ENCODE measurements around the gene TLE6.

Gene TLE6

GRCh38 chr19:2978772-2979171 is 1.4 kb downstream of the TLE6 start:
- peaks cover 13% of the 10 kb centered on the region for H3K27me3 ChIP-seq (ENCODE audit: insufficient read depth, low read length)
- H3K4ac ChIP-seq (ENCODE audit: low read depth, low read length), result no peak overlapping the region
- H2AK5ac ChIP-seq (ENCODE audit: low read length), result no peak overlapping the region
- no peak overlapping the region for H3K18ac ChIP-seq (ENCODE audit: low read length)
- DNase-seq, result peak in 1 of 2 donors; percentile 60
- H3K23ac ChIP-seq (ENCODE audit: low read length), result no peak overlapping the region
- no peak overlapping the region for H3K27ac ChIP-seq (ENCODE audit: low read depth, low read length)
- H3K4me3 ChIP-seq (ENCODE audit: low read depth, low read length), result no peak overlapping the region
- no peaks in the 10 kb centered on the region for H3K9me3 ChIP-seq (ENCODE audit: insufficient read depth, low read depth, low read length)
- no peaks in the 10 kb centered on the region for H3K79me1 ChIP-seq (ENCODE audit: low read length)
- no peak overlapping the region for H2BK120ac ChIP-seq (ENCODE audit: insufficient read depth, low read length, poor library complexity)
- no peak overlapping the region for H3K4me2 ChIP-seq (ENCODE audit: low read length)
- no CpG with 5 or more reads among the region's 9 CpGs for WGBS (ENCODE audit: extremely low coverage, insufficient coverage, insufficient read length)
- H4K8ac ChIP-seq (ENCODE audit: low read depth, low read length), result no peak overlapping the region
- peaks cover 8% of the 10 kb centered on the region in 2 experiments for H3K4me1 ChIP-seq (ENCODE audit: control insufficient read depth in 1 of 2, insufficient read depth in 2 of 2, low read length in 2 of 2)
- no peak overlapping the region for H3K14ac ChIP-seq (ENCODE audit: low read length)
- no peak overlapping the region for H2AFZ ChIP-seq (ENCODE audit: insufficient read depth, low read length, poor library complexity)
- no peak overlapping the region for H2BK12ac ChIP-seq (ENCODE audit: low read length)
- H2BK5ac ChIP-seq (ENCODE audit: low read depth, low read length, poor library complexity), result no peak overlapping the region
- no peak overlapping the region for H4K91ac ChIP-seq (ENCODE audit: low read depth, low read length)
- H3K36me3 ChIP-seq (ENCODE audit: control insufficient read depth in 1 of 2, insufficient read depth in 2 of 2, low read length in 2 of 2), result no peaks in the 10 kb centered on the region
- no peak overlapping the region for H3K9ac ChIP-seq (ENCODE audit: low read length)
- H3K79me2 ChIP-seq (ENCODE audit: control insufficient read depth, insufficient read depth, low read length, poor library complexity), result no peaks in the 10 kb centered on the region
- H4K12ac ChIP-seq (ENCODE audit: low read depth, low read length), result no peak overlapping the region

GRCh38 chr19:2981898-2982297 is 4.5 kb downstream of the TLE6 start:
- Histone ChIP-seq H4K8ac (ENCODE audit: low read depth, low read length) (no peak overlapping the region), H3K23ac (ENCODE audit: low read length) (no peak overlapping the region), H3K79me1 (ENCODE audit: low read length) (no peaks in the 10 kb centered on the region), H3K18ac (ENCODE audit: low read length) (no peak overlapping the region), H3K9me3 (ENCODE audit: insufficient read depth, low read depth, low read length) (no peaks in the 10 kb centered on the region), H3K27ac (ENCODE audit: low read depth, low read length) (no peak overlapping the region), H3K14ac (ENCODE audit: low read length) (no peak overlapping the region), H2AK5ac (ENCODE audit: low read length) (no peak overlapping the region), H3K4me3 (ENCODE audit: low read depth, low read length) (no peak overlapping the region), H4K12ac (ENCODE audit: low read depth, low read length) (no peak overlapping the region), H3K4me2 (ENCODE audit: low read length) (no peak overlapping the region), H3K36me3 (ENCODE audit: control insufficient read depth in 1 of 2, insufficient read depth in 2 of 2, low read length in 2 of 2) (no peaks in the 10 kb centered on the region), H2BK12ac (ENCODE audit: low read length) (no peak overlapping the region), H3K4me1 (ENCODE audit: control insufficient read depth in 1 of 2, insufficient read depth in 2 of 2, low read length in 2 of 2) (peaks cover 6 to 10% of the 10 kb centered on the region in 2 experiments), H3K4ac (ENCODE audit: low read depth, low read length) (no peak overlapping the region), H3K27me3 (ENCODE audit: insufficient read depth, low read length) (peaks cover 9% of the 10 kb centered on the region), H3K9ac (ENCODE audit: low read length) (no peak overlapping the region), H2BK5ac (ENCODE audit: low read depth, low read length, poor library complexity) (no peak overlapping the region), H2AFZ (ENCODE audit: insufficient read depth, low read length, poor library complexity) (no peak overlapping the region), H2BK120ac (ENCODE audit: insufficient read depth, low read length, poor library complexity) (no peak overlapping the region), H3K79me2 (ENCODE audit: control insufficient read depth, insufficient read depth, low read length, poor library complexity) (no peaks in the 10 kb centered on the region), H4K91ac (ENCODE audit: low read depth, low read length) (no peak overlapping the region)
- DNase-seq, result no peak
- WGBS (ENCODE audit: extremely low coverage, insufficient coverage, insufficient read length), result no CpG with 5 or more reads among the region's 5 CpGs

GRCh38 chr19:2982561-2982960 is 5.2 kb downstream of the TLE6 start:
- Histone ChIP-seq H3K27me3 (ENCODE audit: insufficient read depth, low read length) (peaks cover 11% of the 10 kb centered on the region), H4K12ac (ENCODE audit: low read depth, low read length) (no peak overlapping the region), H3K18ac (ENCODE audit: low read length) (no peak overlapping the region), H3K9me3 (ENCODE audit: insufficient read depth, low read depth, low read length) (no peaks in the 10 kb centered on the region), H2BK5ac (ENCODE audit: low read depth, low read length, poor library complexity) (no peak overlapping the region), H2BK120ac (ENCODE audit: insufficient read depth, low read length, poor library complexity) (no peak overlapping the region), H3K27ac (ENCODE audit: low read depth, low read length) (no peak overlapping the region), H3K14ac (ENCODE audit: low read length) (no peak overlapping the region), H3K36me3 (ENCODE audit: control insufficient read depth in 1 of 2, insufficient read depth in 2 of 2, low read length in 2 of 2) (no peaks in the 10 kb centered on the region), H4K8ac (ENCODE audit: low read depth, low read length) (no peak overlapping the region), H2AK5ac (ENCODE audit: low read length) (no peak overlapping the region), H3K4ac (ENCODE audit: low read depth, low read length) (no peak overlapping the region), H3K23ac (ENCODE audit: low read length) (no peak overlapping the region), H3K9ac (ENCODE audit: low read length) (no peak overlapping the region), H3K4me3 (ENCODE audit: low read depth, low read length) (no peak overlapping the region), H2AFZ (ENCODE audit: insufficient read depth, low read length, poor library complexity) (no peak overlapping the region), H3K79me2 (ENCODE audit: control insufficient read depth, insufficient read depth, low read length, poor library complexity) (no peaks in the 10 kb centered on the region), H4K91ac (ENCODE audit: low read depth, low read length) (no peak overlapping the region), H3K4me1 (ENCODE audit: control insufficient read depth in 1 of 2, insufficient read depth in 2 of 2, low read length in 2 of 2) (peaks cover 4 to 8% of the 10 kb centered on the region in 2 experiments), H3K79me1 (ENCODE audit: low read length) (no peaks in the 10 kb centered on the region), H2BK12ac (ENCODE audit: low read length) (no peak overlapping the region), H3K4me2 (ENCODE audit: low read length) (no peak overlapping the region)
- DNase-seq, result no peak
- WGBS (ENCODE audit: extremely low coverage, insufficient coverage, insufficient read length), result no CpG with 5 or more reads among the region's 8 CpGs

- H3K4me3 ChIP-seq (ENCODE audit: low read depth, low read length), result no peak overlapping the region
- no peak overlapping the region for H3K27ac ChIP-seq (ENCODE audit: low read depth, low read length)
- H3K9ac ChIP-seq (ENCODE audit: low read length), result no peak overlapping the region
- H3K18ac ChIP-seq (ENCODE audit: low read length), result no peak overlapping the region
- H2AFZ ChIP-seq (ENCODE audit: insufficient read depth, low read length, poor library complexity), result no peak overlapping the region
- peaks cover 11% of the 10 kb centered on the region for H3K27me3 ChIP-seq (ENCODE audit: insufficient read depth, low read length)
- H3K23ac ChIP-seq (ENCODE audit: low read length), result no peak overlapping the region
- H3K79me2 ChIP-seq (ENCODE audit: control insufficient read depth, insufficient read depth, low read length, poor library complexity), result no peaks in the 10 kb centered on the region
- peak; percentile 53 to 67 for DNase-seq
- no peak overlapping the region for H2BK5ac ChIP-seq (ENCODE audit: low read depth, low read length, poor library complexity)
- no peak overlapping the region for H2BK12ac ChIP-seq (ENCODE audit: low read length)
- no peak overlapping the region for H4K91ac ChIP-seq (ENCODE audit: low read depth, low read length)
- no peak overlapping the region for H3K14ac ChIP-seq (ENCODE audit: low read length)
- no peaks in the 10 kb centered on the region for H3K36me3 ChIP-seq (ENCODE audit: control insufficient read depth in 1 of 2, insufficient read depth in 2 of 2, low read length in 2 of 2)
- H3K4ac ChIP-seq (ENCODE audit: low read depth, low read length), result no peak overlapping the region
- no peak overlapping the region for H3K4me2 ChIP-seq (ENCODE audit: low read length)
- no peak overlapping the region for H2BK120ac ChIP-seq (ENCODE audit: insufficient read depth, low read length, poor library complexity)
- no peaks in the 10 kb centered on the region for H3K9me3 ChIP-seq (ENCODE audit: insufficient read depth, low read depth, low read length)
- no CpG with 5 or more reads among the region's 10 CpGs for WGBS (ENCODE audit: extremely low coverage, insufficient coverage, insufficient read length)
- H4K8ac ChIP-seq (ENCODE audit: low read depth, low read length), result no peak overlapping the region
- H3K79me1 ChIP-seq (ENCODE audit: low read length), result no peaks in the 10 kb centered on the region
- H3K4me1 ChIP-seq (ENCODE audit: control insufficient read depth in 1 of 2, insufficient read depth in 2 of 2, low read length in 2 of 2), result peaks cover 4 to 8% of the 10 kb centered on the region in 2 experiments
- no peak overlapping the region for H2AK5ac ChIP-seq (ENCODE audit: low read length)
- no peak overlapping the region for H4K12ac ChIP-seq (ENCODE audit: low read depth, low read length)
Measured at GRCh38 chr19:2982983-2983350, 5.6 kb downstream of the TLE6 start.

Data from trophoblast cell (in vitro differentiated cells and primary cell).